HG03342 (cell line): ENCODE measurements around the gene ZNF81.
"Not testable (repeated sequence)": the region's sequence is repeated elsewhere in the genome, so short reads cannot be mapped to it uniquely, and the experiment has no call there.

Source experiments
- ATAC-seq: cut with Tn5 transposase; IDR thresholded peaks from one replicate; pipeline ENCODE4 v1.9.1; 2021; ENCODE audit warnings: mild to moderate bottlenecking, moderate library complexity; ENCODE audit not compliant: unreplicated experiment

ZNF81 gene

GRCh38 chrX:47843363-47843762 lies 6.7 kb downstream of the ZNF81 start:
- no peak for ATAC-seq

GRCh38 chrX:47844117-47844516 lies 7.4 kb downstream of the ZNF81 start:
- no peak for ATAC-seq

- ATAC-seq: no peak
Measured at GRCh38 chrX:47846040-47846439, 9.3 kb downstream of the ZNF81 start.

GRCh38 chrX:47849778-47850177 lies 13.1 kb downstream of the ZNF81 start:
- no peak for ATAC-seq

GRCh38 chrX:47850389-47850788 lies 13.7 kb downstream of the ZNF81 start:
- ATAC-seq: not testable (repeated sequence)

GRCh38 chrX:47850901-47851300 lies 14.2 kb downstream of the ZNF81 start:
- ATAC-seq: no peak

- ATAC-seq: no peak
Measured at GRCh38 chrX:47854474-47854873, 17.8 kb downstream of the ZNF81 start.

GRCh38 chrX:47859686-47860085 lies 23.0 kb downstream of the ZNF81 start:
- no peak for ATAC-seq

- no peak for ATAC-seq
Measured at GRCh38 chrX:47862680-47863079, 26.0 kb downstream of the ZNF81 start.

GRCh38 chrX:47863187-47863586 lies 26.5 kb downstream of the ZNF81 start:
- no peak for ATAC-seq

- ATAC-seq: no peak
Measured at GRCh38 chrX:47864300-47864699, 27.6 kb downstream of the ZNF81 start.

GRCh38 chrX:47864785-47865184 lies 28.1 kb downstream of the ZNF81 start:
- no peak for ATAC-seq

- ATAC-seq: no peak
Measured at GRCh38 chrX:47873123-47873522, 36.4 kb downstream of the ZNF81 start.

- no peak for ATAC-seq
Measured at GRCh38 chrX:47877327-47877726, 40.6 kb downstream of the ZNF81 start.

GRCh38 chrX:47878198-47878597 lies 41.5 kb downstream of the ZNF81 start:
- ATAC-seq: no peak

GRCh38 chrX:47879463-47879862 lies 42.8 kb downstream of the ZNF81 start:
- ATAC-seq: no peak

GRCh38 chrX:47880927-47881326 lies 44.2 kb downstream of the ZNF81 start:
- no peak for ATAC-seq

- ATAC-seq: no peak
Measured at GRCh38 chrX:47885501-47885900, 48.8 kb downstream of the ZNF81 start.

- ATAC-seq: no peak
Measured at GRCh38 chrX:47898024-47898423, 61.3 kb downstream of the ZNF81 start.

GRCh38 chrX:47900833-47901232 lies 64.1 kb downstream of the ZNF81 start:
- ATAC-seq: no peak

- no peak for ATAC-seq
Measured at GRCh38 chrX:47902161-47902560, 65.5 kb downstream of the ZNF81 start.

GRCh38 chrX:47915886-47916493 lies 79.3 kb downstream of the ZNF81 start:
- ATAC-seq: no peak

GRCh38 chrX:47918274-47918673 lies 81.6 kb downstream of the ZNF81 start:
- no peak for ATAC-seq
